Raji (cell line): ENCODE results near the gene TBC1D10A.
A peak's percentile ranks its signal among the peaks of the same experiment; 100 is the strongest.

Experiments used
- POLR2A ChIP-seq: IDR thresholded peaks from 2 replicates; pipeline ENCODE4 v1.6.1; 2011; ENCODE audit warnings: low read depth, low read length, control low read depth; ENCODE audit not compliant: insufficient read depth

The TBC1D10A gene

DNA sequence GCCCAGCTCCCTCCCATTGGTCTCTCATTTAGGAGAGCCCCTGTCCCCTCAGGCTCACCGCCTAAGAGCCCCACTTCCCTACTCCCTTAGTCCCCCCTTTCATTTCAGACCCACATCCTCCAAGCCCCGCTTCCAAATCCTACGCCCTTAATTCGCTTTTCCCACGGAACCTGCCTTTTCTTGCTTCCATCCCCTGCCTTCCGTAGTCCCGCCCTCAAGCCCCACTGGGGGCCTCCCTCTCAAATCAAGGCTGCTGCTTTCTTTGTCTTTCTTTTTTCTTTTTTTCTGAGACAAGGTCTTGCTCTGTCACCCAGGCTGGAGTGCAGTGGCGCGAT lies 30.5 kb upstream of the TBC1D10A start:
- no peak for TF ChIP-seq POLR2A

DNA sequence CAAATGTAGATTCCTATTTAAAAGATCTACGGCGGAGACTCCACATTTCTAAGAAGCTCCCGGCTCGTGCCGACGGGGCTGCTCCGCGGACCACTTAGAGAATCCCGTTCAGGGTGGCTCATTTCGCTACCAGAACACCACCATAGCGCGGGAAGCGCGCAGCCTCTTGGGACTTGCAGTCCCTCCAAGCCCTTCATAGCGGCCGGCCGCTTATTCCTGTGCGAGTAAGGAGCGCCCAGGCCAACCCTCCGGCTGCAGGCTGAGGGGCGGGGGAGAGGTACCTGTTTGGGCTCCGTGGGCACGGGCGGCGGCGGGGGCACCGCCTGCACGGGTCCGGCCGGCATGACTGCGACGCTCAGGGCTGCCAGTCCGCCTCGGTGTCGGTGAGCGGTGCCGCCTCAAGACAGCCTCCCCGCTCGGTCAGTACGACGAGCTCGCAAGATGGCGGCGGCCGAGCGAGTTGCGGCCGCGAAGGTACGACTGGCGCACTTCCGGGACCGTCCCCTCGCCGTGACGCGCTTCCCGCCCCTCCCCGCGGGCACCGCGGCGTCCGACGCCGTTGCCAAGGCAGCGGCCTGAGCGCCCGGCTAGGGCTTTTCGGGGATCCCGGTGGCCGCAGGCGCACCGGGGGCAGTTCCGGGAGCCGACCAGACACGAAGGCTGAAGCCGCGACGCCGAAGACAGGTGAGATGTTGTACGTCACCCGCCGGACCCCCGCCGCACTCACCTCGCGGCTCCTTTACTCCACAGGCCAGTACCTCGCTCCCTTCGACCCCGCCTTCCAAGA lies 29.9 kb upstream of the TBC1D10A start, which contains the start of the genes CCDC157 and SF3A1:
Gene CCDC157, plus strand, starts transcription at position 559 of the 787 bp plus-strand sequence. CDS start 8,994 bp downstream, outside the sequence.
Gene SF3A1, minus strand, starts transcription at position 446 of the 787 bp plus-strand sequence. Its CDS starts 102 bp downstream, at position 344.
- TF ChIP-seq POLR2A, result peak; percentile 95

DNA sequence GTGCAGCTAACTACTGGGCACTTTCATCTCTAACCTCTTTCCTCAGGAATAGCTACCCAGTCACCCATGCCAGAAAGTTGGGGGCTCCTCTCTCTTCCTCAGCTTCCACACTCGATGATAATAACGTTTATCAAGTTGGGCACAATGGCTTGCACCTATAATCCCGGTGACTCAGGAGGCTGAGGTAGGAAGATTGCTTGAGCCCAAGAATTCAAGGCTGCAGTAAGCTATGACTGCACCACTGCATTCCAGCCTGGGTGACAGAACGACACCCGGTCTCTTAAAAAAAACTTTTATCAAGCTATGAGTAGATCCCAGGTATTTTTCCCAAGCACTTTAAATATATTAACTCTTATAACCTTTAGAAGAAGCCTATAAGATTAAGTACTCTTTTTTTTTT lies 27.9 kb upstream of the TBC1D10A start:
- TF ChIP-seq POLR2A, result no peak

DNA sequence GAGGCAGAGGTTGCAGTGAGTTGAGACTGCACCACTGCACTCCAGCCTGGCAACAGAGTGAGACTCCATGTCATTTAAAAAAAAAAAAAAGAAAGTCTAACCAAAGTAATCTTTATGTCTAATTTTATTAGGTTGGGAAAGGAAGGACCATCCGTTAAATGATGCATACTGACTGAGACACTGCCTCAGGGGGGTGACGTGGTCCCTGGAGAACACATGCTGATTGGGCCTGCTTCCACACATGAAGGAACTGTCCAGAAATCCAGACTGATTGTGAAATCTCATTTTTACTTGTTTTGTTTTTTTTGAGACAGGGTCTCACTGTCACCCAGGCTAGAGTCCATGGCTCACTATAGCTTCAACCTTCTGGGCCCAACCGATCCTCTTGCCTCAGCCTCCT lies 24.5 kb upstream of the TBC1D10A start:
- TF ChIP-seq POLR2A, result no peak

DNA sequence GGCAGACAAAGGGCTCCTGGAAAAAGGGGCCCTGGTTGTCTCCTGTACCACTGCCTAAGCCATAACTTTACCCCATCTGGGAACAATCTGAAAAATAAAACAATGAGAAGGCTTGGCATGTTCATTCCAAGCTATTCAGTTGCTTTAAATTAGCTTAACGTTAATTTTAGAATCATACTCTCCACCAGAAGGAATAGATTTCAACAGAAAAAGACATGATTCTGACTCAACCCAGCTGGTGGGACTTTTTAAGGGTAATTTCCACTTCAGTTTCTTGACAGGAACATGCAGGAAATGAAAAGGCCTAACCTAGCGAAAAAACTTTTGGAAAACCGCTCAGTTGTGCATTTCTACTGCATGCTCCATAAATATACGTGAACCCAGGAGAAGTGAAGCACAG lies 22.1 kb upstream of the TBC1D10A start:
- no peak for TF ChIP-seq POLR2A

DNA sequence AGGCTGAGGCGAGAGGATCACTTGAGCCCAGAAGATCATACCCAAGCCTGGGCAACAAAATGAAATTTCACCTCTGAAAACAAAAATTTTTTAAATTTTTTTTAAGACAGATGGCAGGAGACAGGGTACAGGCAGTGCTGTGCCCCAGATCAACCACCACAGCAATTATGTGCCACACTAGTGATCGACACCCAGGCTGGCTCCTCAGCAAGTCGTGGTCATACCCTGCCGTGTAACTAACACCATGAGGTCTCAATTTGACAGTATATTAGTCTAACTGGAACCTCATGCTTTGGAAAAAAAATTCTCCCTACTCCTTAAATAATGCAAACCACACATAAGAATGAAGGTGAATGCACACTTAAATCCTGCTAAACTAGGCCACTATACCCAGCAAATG lies 21.7 kb upstream of the TBC1D10A start:
- no peak for TF ChIP-seq POLR2A

DNA sequence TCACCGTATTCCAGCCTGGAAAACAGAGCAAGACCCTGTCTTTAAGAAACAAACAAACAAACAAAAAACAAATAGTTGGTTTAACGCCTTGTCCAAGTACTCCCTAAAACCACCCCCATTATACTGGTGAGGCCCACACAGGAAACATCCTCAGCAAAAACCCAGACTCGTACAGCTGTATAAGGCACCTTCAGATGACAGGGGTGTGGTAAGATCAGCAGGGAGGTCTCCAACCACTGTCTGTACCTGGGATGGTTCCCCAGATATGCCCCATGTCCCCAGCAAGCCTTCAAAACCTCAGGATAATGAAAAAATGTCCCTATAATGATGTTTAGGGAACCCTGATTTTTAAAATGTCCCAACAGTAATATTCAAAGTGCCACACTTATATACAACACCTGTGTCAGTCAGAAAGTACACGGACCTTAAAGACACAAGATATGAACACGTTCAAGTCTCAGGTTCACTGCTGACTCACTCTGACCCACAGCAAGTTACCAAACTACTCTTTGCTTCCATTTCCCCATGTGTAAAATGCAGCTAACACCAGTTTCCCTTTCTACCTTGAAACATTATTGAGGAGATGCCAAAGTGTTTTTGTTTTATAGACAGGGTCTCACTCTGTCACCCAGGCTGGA lies 20.6 kb upstream of the TBC1D10A start:
- TF ChIP-seq POLR2A, result no peak

DNA sequence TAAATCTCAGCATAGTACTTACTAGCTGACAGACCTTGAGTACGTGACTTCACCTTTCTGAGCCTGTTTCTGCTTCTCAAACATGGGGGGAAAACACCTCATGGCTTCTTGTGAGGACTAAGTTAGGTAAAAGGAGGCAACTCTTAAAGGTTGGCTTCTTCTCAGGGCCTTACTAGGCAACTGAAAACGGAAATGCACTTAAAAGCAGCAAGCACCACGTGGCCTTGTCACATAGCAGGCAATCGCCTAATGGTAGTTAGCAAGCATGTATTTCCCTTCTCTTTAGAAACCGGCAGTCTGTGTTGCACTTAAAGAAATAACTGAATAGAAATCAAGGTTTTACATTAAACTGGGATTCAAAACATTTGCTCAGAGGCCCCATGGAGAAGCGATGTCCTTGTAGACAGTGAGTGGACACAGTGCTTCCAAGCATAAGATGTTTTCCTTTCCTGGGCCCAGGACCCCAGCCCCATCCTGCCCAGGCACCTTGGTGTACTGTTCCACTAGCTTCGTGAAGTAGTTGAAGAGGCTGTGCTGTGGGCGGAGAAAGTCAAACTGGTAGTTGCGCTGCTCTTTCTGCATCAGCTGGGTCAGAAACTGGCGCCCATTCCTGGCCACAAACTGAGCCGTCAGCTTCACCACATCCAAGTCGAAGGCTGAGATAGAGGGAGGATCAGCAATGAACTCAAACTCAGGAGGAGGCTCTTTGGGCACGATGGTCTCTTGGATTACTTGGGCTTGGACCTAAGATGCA lies 17.9 kb upstream of the TBC1D10A start:
- no peak for TF ChIP-seq POLR2A

DNA sequence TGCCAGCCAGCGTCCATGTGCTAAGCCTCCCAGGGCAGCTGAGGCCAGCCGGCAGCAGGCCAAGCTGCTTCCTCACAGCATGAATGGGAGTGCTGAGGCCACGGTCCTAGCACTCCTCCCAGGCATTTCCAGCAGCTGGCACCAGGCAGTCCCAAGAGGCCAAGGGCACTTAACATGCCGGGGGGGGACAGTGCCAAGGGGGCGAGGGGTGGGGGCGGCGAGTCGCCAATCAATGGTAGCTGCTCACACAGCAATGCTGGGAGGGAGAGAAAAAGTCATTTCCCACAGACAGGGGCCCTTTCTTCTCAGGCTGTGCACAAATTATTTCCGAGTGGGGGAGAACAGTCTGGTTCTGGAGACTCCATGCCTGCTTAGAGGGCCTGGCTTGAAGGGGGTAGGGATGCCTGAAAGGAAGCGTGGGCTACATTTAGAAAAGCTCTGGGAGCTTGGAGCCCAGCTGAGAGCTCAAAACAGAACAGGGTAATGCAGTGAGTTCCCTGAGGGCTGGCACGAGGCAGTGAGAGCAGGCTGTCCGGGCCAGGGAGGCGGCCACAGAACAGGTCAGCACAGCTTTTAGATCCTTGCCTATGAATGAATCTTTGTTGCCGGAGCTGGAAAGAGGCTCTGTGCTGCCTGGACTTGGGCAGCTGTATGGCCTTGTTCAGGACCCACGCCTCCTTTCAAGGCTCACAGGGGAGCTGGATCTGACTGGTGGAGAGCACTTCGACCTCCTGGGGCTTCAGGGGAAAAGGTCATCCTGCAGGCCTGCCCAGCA lies 14.4 kb upstream of the TBC1D10A start:
- TF ChIP-seq POLR2A, result no peak

DNA sequence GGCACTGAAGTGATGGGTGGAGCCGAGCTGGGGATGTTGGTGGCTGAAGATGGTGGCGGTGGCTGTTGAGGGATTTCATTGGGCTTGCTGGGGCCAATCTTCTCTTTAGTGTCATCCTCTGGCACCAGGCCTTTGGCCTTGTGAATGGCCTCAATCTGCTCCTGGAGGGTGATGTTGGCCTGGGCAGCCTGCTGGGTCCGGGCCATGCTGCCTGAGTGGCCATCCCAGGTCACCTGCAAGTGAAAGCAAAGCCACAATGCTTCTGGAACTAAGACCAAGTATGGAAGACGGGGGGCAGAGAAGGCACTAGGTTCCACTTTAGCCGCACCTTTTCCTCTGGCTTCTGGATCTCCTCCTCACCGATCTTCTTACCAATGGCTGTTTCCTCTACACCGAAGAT lies 12.1 kb upstream of the TBC1D10A start:
- no peak for TF ChIP-seq POLR2A

DNA sequence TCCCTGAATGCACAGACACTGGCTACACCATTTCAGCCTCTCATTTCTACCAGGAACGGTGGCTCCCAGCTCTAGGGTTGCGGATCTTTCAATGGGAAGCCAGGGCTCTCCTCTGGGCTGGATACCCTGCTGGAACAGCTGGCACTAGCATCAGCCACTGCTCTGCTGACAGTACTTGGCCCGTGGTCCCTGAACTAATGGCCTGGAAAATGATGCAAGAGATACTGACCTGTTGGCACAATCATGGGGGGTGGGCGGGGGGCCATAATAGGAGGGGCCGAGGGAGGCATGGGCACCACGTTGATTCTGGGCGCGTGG lies 10.7 kb upstream of the TBC1D10A start:
- TF ChIP-seq POLR2A, result no peak

DNA sequence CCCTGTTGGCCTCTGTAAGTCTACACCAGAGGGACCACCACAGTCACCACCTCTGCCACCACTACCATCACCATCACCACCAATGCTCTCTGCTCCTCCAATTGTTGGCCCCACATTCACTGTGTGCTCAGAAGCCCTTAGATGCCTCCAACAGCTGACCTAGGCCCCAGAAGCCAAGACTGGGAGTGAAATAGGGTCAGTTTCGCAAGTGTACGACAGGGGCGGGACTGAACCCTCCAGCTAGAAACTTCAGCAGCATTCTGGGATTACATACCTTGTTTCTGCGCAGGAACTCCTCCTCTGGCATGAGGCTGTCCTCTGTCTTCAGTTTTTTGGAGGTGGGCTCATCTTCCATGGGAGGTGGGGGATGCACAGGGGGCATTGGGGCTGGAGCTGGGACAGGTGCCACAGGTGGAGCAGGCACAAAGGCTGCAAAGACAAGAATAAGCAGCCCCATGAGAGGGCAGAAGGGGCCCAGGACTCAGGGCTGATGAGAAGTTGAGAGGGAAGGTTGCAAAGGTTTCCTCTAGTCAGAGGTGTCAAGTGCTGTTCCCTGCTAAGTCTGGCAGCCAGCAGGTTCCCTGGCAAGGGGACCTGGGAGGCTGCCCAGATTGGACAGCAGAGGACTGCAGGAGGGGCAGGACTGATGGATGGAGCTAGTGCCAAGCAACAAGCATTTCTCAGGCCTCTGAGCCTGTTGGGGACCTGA lies 10.2 kb upstream of the TBC1D10A start:
- no peak for TF ChIP-seq POLR2A

DNA sequence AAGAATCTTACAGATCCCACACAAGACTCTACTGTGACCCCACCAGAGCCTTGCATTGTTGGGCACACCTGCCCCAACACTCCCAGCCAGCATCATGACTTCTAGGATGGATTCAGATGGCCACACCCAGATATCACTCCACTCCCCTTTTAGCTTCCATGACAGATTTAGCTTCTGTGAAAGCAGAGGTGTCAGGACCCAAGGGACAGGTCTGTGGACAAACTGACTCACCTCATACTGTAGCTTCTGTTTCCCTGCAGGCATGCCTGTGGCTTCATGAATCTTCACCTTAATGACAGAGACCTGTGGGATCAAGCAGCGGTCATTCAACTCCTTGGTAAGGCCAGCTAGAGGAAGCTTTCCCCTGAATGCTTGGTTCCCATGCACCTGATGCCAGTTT lies 8.5 kb upstream of the TBC1D10A start:
- TF ChIP-seq POLR2A, result no peak

DNA sequence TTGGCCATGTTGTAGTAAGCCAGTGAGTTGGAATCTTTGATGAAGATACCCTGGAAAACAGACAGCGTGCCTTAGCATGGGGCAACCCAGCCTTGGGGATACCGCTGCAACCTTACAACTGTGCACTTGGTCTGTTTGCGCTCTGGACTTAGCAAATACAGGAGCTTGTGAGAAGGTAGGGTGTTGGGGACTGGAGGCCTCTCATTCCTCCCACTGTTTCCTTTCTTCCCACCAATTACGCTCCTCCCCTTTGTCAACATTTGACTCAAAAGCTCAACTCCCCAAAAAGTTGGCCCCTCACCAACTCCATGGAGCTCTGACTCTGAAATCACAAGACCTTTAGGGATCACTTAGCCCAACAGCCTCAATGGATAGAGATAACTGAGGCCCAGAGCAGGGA lies 7.9 kb upstream of the TBC1D10A start:
- TF ChIP-seq POLR2A, result no peak

DNA sequence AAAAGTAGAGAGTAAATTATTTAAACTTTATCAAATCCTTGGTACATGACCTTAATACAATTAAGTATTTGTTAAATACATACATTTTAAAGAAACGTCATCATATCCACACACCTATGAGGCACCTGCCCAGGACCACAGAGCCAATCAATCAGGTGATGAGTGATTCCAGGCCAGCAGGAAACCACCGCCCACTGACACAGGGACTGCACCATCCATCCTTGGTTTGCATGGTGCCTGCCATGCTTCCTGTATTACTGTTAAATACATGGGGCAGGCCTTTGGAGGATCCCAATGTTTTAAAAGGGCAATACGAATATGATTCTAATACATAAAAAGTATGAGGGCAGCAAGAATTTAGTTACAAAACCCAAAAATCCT lies 7.0 kb upstream of the TBC1D10A start:
- no peak for TF ChIP-seq POLR2A
